K562 (cell line): Measurements from ENCODE around the gene OR7C2. TPM values are rescaled to one million over a fixed set of nuclear protein-coding genes. Genes with fewer than 3 reads are reported as not detected.

ENCODE experiments used
- ATAC-seq: fragments of 200-7000 bp; cut with Tn5 transposase; 3 replicates; pipeline ENCODE4 v1.9.1; 2020; ENCODE audit warnings: moderate library complexity
- Bru-seq: library from RNA; stranded (reverse); fragments of 400-500 nt; gene quantifications from one replicate; lab custom pipeline; 2021; lab: Mats Ljungman, UMichigan
- BruChase-seq, 2 experiments: library from RNA; stranded (reverse); fragments of 400-500 nt; gene quantifications; one replicate each; lab custom pipeline; 2021; lab: Mats Ljungman, UMichigan
- BruUV-seq: library from RNA; stranded (reverse); fragments of 400-500 nt; replicated peaks from 2 replicates; lab custom pipeline; 2021; lab: Mats Ljungman, UMichigan
- CTCF ChIA-PET: fragments of 300-600 bp; formaldehyde crosslinking; extraction: SDS; loops from one replicate; lab custom pipeline; 2021; ENCODE audit warnings: low intra/inter-chr PET ratio; lab: Yijun Ruan, JAX
- POLR2A ChIA-PET: fragments of 300-600, 350-650 bp; sonication (Branson Sonifier 250); formaldehyde crosslinking; extraction: SDS; loops from one replicate; lab custom pipeline; 2021; ENCODE audit warnings: antibody characterized with exemption, inconsistent platforms; lab: Yijun Ruan, JAX
- DNase-seq, 4 experiments: peaks; one replicate each; pipeline versions ENCODE4 v3.0.0 to v3.0.0-alpha.2; 2011 to 2018; ENCODE audit warnings: low spot score in 3 of 4, mixed read lengths in 3 of 4; ENCODE audit errors: extremely low read depth in 1 of 4
- FAIRE-seq: peaks from 2 replicates; lab custom pipeline; 2011; peaks lifted over from hg19 to GRCh38; lab: Jason Lieb, UNC
- H2AFZ ChIP-seq: 2 replicates; pipeline ENCODE4 v1.6.0; 2011; ENCODE audit warnings: low read depth, low read length, control low read depth, inconsistent platforms
- H3K27ac ChIP-seq: fragments of 200-600 bp; 3 replicates; pipeline ENCODE4 v1.8.0; 2011; ENCODE audit warnings: low read depth, mild to moderate bottlenecking, control low read depth, inconsistent platforms, low read length, moderate library complexity, mixed read lengths; ENCODE audit errors: extremely low read depth
- H3K27me3 ChIP-seq, 2 experiments: fragments of 300-600 bp in 1 of 2; 2 replicates in 1 of 2; 3 replicates in 1 of 2; pipeline versions ENCODE4 v1.6.0 to v1.8.0; 2011; ENCODE audit warnings: inconsistent platforms in 2 of 2, low read length in 2 of 2, mild to moderate bottlenecking in 1 of 2, mixed read lengths in 1 of 2, moderate library complexity in 1 of 2; ENCODE audit not compliant: control insufficient read depth in 2 of 2, insufficient read depth in 2 of 2
- H3K36me3 ChIP-seq: fragments of 300-600 bp; 3 replicates; pipeline ENCODE4 v1.8.0; 2011; ENCODE audit warnings: mild to moderate bottlenecking, low read length, inconsistent platforms; ENCODE audit not compliant: control insufficient read depth, insufficient read depth
- H3K4me1 ChIP-seq, 2 experiments: fragments of 200-600 bp in 1 of 2; replicated peaks in 1 of 2; 2 replicates in 1 of 2; 3 replicates in 1 of 2; pipeline versions ENCODE4 v1.5.1 to v1.8.0; 2011; ENCODE audit warnings: inconsistent platforms in 2 of 2, low read length in 2 of 2, mild to moderate bottlenecking in 1 of 2, mixed read lengths in 1 of 2, moderate library complexity in 1 of 2; ENCODE audit not compliant: control insufficient read depth in 2 of 2, insufficient read depth in 2 of 2
- H3K4me2 ChIP-seq: 2 replicates; pipeline ENCODE4 v1.6.1; 2011; ENCODE audit warnings: low read length, control low read depth, inconsistent platforms, mixed read lengths; ENCODE audit not compliant: insufficient read depth
- H3K4me3 ChIP-seq: fragments of 200-600 bp; sonication (generic), shearing (Covaris generic); 2 replicates; pipeline ENCODE4 v1.5.1; 2016; ENCODE audit warnings: control low read depth, inconsistent platforms
- H3K79me2 ChIP-seq: fragments of 200-600 bp; 3 replicates; pipeline ENCODE4 v1.8.0; 2011; ENCODE audit warnings: low read length, inconsistent platforms; ENCODE audit not compliant: control insufficient read depth, insufficient read depth
- H3K9ac ChIP-seq, 2 experiments: 2 replicates each; pipeline versions ENCODE4 v1.6.0 to v1.6.1; 2011; ENCODE audit warnings: low read depth in 2 of 2, low read length in 2 of 2, control low read depth in 1 of 2, inconsistent platforms in 1 of 2, mild to moderate bottlenecking in 1 of 2, mixed read lengths in 1 of 2; ENCODE audit not compliant: insufficient read depth in 1 of 2
- H3K9me1 ChIP-seq: one replicate; pipeline ENCODE4 v1.6.0; 2011; ENCODE audit warnings: inconsistent platforms, mild to moderate bottlenecking, low read length, moderate library complexity; ENCODE audit not compliant: control insufficient read depth, insufficient read depth
- H3K9me3 ChIP-seq: replicated peaks from 2 replicates; pipeline ENCODE4 v1.5.1; 2011; ENCODE audit warnings: low read depth, low read length, inconsistent platforms; ENCODE audit not compliant: control insufficient read depth, insufficient read depth
- H4K20me1 ChIP-seq: replicated peaks from 2 replicates; pipeline ENCODE4 v1.6.1; 2011; ENCODE audit warnings: low read length, inconsistent platforms, mixed read lengths; ENCODE audit not compliant: control insufficient read depth, insufficient read depth
- ZNF165 ChIP-seq: fragments of 250-450 bp; sonication (Bioruptor Pico); IDR thresholded peaks from 2 replicates; pipeline ENCODE4 v1.4.0; 2020; ENCODE audit warnings: borderline replicate concordance
- WGBS: fragments of 100-300 bp; shearing (Covaris generic); methylation state at CpG from one replicate; pipeline ENCODE4 v1.1.6; 2016; ENCODE audit warnings: low coverage, mixed read lengths; ENCODE audit not compliant: insufficient coverage; ENCODE audit errors: missing lambda C conversion rate; 5-methylcytosine and 5-hydroxymethylcytosine counted together
- in situ Hi-C: fragments of 300-500 bp; cut with MboI; formaldehyde crosslinking; loops from 4 replicates; pipeline ENCODE4 v1.15.0; 2018; ENCODE audit warnings: inconsistent platforms, mixed read lengths
- intact Hi-C: fragments of 100-400 bp; cut with micrococcal nuclease; formaldehyde crosslinking; loops from 2 replicates; pipeline ENCODE4 v1.14.2; 2022
- long read RNA-seq, 3 experiments: library from polyadenylated mRNA in 2 of 3; library from RNA in 1 of 3; unstranded in 2 of 3; stranded (forward) in 1 of 3; transcript quantifications; one replicate each; pipeline ENCODE4 v2.0.0, GENCODE V29; 2019 to 2022
- polyA minus RNA-seq, 3 experiments: library from RNA; depleted of rRNA, polyadenylated mRNA; stranded (reverse); fragments of >200 nt; gene quantifications; 2 replicates each; pipeline ENCODE4 v1.2.3, GENCODE V29; 2011
- polyA plus RNA-seq, 8 experiments: library from polyadenylated mRNA; depleted of rRNA in 4 of 8; stranded (reverse) in 5 of 8; unstranded in 3 of 8; fragments of >200 nt; fragmentation: Nextera tagmentation in 2 of 8; fragmentation: Illumina TruSeq in 1 of 8; extraction: Ambion mirVana in 2 of 8; extraction: Trizol in 1 of 8; gene quantifications; 2 replicates each; pipeline versions ENCODE4 v1.2.1 to v1.2.3, GENCODE V29; 2011 to 2014; ENCODE audit warnings: inconsistent platforms in 1 of 8, missing spikeins in 1 of 8
- total RNA-seq, 7 experiments: library from RNA; depleted of rRNA in 6 of 7; stranded (reverse); fragments of >200 nt in 6 of 7; fragmentation: Illumina TruSeq in 2 of 7; extraction: Trizol in 2 of 7; gene quantifications; 2 replicates each; pipeline versions ENCODE4 v1.2.1 to v1.2.3, GENCODE V29; 2011 to 2021; ENCODE audit warnings: low replicate concordance in 1 of 7

Gene OR7C2
- not detected in 2 replicates for total RNA-seq (2011; cell fraction: chromatin; rRNA removed; ENCODE audit: low replicate concordance)
- total RNA-seq (2011; cell fraction: nucleolus; rRNA removed) = not detected in 2 replicates
- total RNA-seq (2011; cell fraction: nucleoplasm; rRNA removed) = not detected in 2 replicates
- not detected in 2 replicates for total RNA-seq (2014; rRNA removed)
- not detected in 2 replicates for total RNA-seq (2014; rRNA removed; fragmentation: Illumina TruSeq; extraction: Trizol)
- total RNA-seq (2015; rRNA removed; fragmentation: Illumina TruSeq; extraction: Trizol) = not detected in 2 replicates
- not detected in 2 replicates for total RNA-seq (2021)
- not detected in 2 replicates for polyA plus RNA-seq (2011; rRNA removed)
- not detected in 2 replicates for polyA plus RNA-seq (2011; cell fraction: cytosol; rRNA removed)
- not detected in 2 replicates for polyA plus RNA-seq (2011; cell fraction: nucleus; rRNA removed)
- not detected in 2 replicates for polyA plus RNA-seq (2012)
- polyA plus RNA-seq (2014; fragmentation: Illumina TruSeq; extraction: Trizol) = not detected in 2 replicates
- not detected for polyA plus RNA-seq (2014; fragmentation: Nextera tagmentation; extraction: Ambion mirVana)
- not detected in 2 replicates for polyA plus RNA-seq (2014; rRNA removed)
- polyA minus RNA-seq (2011; rRNA and poly(A)+ RNA removed) = not detected in 2 replicates
- polyA minus RNA-seq (2011; cell fraction: cytosol; rRNA and poly(A)+ RNA removed) = not detected in 2 replicates
- polyA minus RNA-seq (2011; cell fraction: nucleus; rRNA and poly(A)+ RNA removed) = not detected in 2 replicates
- Bru-seq, nascent RNA = not detected
- BruChase-seq, experiment 1, labeled RNA remaining after a 2-hour chase = not detected
- BruChase-seq, experiment 2, labeled RNA remaining after a 6-hour chase = not detected
- long read RNA-seq, experiment 1 = 0 reads
- long read RNA-seq, experiment 2 = 0 reads
- long read RNA-seq, experiment 3 = 0 reads

- H4K20me1 ChIP-seq = no peaks in the 10 kb centered on the region; the same call in 1 of the 2 replicates
- WGBS = 0% methylated on average over 6 of the region's 6 CpGs
- H3K9me1 ChIP-seq = no peaks in the 10 kb centered on the region
- ChIA-PET CTCF (no interaction called here), POLR2A (no interaction called here)
- H3K27me3 ChIP-seq = peaks cover 4 to 12% of the 10 kb centered on the region in 2 experiments; a peak in 3 of 5 replicates
- H3K4me3 ChIP-seq = no peak within 1 kb of the TSS
- no peak within 1 kb of the TSS for H3K4me2 ChIP-seq
- intact Hi-C loops = no loop called here
- H3K27ac ChIP-seq = no peak within 1 kb of the TSS
- H3K79me2 ChIP-seq = no peaks in the 10 kb centered on the region
- H3K4me1 ChIP-seq = no peaks in the 10 kb centered on the region
- no TSS peak for BruUV-seq
- DNase-seq (no peak), FAIRE-seq (no peak), ATAC-seq (no peak)
- H2AFZ ChIP-seq = no peak within 1 kb of the TSS
- TF ChIP-seq ZNF165 (CRISPR knock-in tag) = no peak
- no peaks in the 10 kb centered on the region for H3K9me3 ChIP-seq
- in situ Hi-C loops = no loop called here
- H3K9ac ChIP-seq = no peak within 1 kb of the TSS
- no peaks in the 10 kb centered on the region for H3K36me3 ChIP-seq
Measured at GRCh38 chr19:14941189-14941588, at the start of gene OR7C2. Gene OR7C2, plus strand, starts transcription at chr19:14941489. Its CDS starts 0 bp downstream, at chr19:14941489.
